Measurements from ENCODE around the gene JMJD1C.

The JMJD1C gene

DNA sequence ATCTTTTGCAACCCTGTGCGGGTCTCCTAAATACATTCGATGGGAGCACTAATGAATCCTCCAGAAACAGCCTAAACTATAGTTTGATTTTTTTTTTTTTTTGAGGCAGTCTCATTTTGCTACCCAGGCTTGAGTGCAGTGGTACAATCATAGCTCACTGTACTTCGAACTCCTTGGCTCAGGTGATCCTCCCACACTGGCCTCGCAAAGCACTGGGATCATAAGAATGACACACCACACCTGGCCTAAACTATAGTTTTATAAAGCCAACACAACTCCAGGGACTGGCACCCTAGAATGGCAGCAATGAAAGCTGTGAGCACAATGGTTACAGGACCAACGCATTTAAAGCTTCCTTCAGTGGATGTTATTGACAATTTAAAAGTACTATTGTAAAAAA lies 14.5 kb upstream of the JMJD1C start:
- DNase-seq: no peak

DNA sequence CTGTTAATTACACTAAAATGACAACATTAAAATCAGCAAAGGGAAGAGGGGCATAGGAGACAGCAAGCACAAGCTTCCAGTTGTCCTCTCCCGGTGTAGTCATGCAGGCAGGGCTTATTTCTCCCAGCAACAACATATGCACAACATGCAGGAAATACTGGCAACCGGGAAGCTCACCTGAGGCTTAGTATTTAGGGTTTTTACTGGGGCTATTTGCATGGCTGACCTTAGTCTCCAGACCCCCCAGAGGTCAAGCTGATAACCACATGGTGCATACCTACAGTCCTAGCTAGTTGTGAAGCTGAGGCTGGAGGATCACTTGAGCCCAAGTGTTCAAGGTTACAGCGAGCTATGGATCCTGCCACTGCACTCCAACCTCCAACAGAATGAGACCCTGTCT lies 12.8 kb upstream of the JMJD1C start:
- DNase-seq: no peak

DNA sequence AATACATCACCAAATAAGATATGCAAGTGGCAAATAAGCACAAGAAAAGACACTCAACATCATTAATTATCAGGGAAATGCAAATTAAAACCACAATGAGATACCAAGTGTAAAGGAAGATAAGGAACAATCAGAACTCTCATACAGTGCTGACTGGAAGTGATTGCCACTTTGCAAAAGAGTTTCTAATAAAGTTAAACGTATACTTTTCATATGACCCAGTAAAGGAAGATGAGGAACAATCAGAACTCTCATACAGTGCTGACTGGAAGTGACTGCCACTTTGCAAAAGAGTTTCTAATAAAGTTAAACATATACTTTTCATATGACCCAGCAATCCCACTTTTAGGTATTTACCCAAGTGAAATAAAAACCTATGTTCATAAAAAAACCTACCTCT lies 12.2 kb upstream of the JMJD1C start:
- no peak for DNase-seq

DNA sequence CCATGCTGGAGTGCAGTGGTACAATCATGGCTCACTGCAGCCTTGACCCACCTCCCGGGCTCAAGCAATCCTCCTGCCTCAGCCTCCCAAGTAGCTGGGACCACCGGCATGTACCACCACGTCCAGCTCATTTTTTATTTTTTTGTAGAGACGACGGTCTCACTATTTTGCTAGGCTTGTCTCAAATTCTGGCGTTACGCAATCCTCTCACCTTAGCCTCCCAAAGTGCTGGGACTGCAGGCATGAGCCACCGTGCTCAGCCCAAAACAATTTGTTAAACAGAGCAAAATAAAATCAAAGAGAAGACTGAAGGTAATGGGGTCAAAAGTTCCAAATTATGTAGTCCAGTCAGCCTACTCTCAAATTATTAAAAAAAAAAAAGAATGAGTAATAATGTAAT lies 8.7 kb upstream of the JMJD1C start:
- DNase-seq: no peak

DNA sequence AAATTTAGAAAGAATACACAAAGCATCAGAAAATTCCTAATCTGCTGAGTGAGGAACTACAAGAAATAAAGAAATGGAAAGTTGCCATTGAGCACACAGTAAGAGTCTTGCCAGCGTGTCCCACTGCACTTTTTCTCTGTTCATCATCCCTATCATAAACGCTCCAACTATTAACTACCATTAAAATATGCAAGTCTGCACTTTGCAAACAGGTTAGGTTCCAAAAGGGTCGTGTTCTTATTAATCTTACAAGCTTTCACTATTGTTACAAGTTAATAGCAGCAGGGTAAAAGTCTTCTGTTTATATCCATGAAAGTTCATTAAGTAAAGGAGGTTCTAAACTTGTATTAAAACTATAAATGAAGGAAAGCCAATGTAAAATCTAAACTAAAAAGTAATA lies 5.2 kb upstream of the JMJD1C start:
- no peak for DNase-seq

DNA sequence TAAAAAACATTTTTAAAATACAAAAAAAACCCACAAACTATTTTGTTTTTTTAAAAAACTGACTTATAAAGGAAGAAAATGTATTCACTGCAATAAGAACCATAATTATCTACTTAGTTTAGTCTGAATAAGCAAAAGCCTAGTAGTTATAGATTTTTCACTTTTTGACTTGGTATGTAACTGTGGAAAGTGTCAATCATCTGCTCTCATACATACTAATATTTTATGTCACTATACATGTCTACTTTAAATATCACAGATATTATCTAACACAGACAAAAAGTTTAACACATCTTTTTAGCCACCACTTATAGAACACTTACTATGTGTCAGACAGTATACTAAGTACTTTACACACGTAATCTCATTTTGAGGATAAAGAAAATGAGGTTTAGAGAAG lies 3.2 kb upstream of the JMJD1C start:
- no peak for DNase-seq

DNA sequence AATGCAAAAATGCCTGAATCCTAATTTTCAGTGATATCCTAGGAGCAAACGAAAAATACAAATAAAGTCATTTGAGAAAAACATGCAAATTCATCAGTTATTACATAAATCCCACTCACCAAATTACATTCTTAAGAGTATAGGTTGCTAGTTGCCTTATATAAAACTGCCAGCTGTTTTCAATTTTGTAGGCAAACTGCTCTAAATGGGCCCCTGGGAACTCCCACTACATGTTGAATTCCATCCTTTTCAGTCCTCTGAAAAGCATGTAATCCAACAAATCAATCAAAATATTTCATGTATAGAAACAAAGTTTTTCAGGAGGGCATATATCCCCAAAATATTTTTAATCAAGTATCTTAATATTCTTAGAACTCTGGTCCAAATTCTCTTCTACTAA lies 2.1 kb upstream of the JMJD1C start:
- no peak for DNase-seq

DNA sequence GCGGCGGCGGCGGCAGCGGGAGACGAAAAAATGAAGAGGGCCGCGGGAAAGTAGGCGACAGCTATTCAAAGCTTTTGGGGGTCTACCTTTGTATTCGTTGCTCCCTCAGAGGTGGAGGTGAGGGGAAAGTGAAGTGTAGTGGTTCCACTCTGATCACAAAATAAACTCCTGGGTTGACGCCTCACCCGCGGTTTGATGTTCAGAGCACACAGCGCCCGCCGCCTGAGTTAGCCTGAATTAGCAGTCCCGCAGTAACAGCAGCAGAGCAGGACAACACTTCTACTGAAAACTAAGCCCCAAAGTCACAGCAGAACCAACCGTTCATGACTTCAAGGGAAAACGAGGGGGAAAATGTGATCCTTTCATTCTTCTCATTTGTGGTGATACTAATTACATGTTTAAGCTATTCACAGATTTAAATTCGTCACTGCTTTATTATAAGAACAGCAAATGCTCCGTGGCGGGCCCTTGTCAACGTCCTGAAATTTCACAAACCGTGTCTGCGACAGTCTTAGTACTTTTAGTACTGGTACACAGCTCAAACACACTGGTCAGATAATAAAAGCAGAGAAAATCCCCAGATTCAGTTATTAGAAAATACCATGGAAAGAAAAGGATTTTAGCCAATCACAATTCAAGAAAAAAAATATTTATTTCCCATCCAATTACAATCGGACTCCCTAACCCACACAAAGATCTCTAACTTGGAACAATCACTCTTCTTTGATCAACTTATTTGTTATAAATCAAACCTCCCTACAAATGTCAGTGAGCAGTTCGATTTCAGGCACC lies 563 bp upstream of the JMJD1C start:
- DNase-seq: peak; percentile 22 to 23

DNA sequence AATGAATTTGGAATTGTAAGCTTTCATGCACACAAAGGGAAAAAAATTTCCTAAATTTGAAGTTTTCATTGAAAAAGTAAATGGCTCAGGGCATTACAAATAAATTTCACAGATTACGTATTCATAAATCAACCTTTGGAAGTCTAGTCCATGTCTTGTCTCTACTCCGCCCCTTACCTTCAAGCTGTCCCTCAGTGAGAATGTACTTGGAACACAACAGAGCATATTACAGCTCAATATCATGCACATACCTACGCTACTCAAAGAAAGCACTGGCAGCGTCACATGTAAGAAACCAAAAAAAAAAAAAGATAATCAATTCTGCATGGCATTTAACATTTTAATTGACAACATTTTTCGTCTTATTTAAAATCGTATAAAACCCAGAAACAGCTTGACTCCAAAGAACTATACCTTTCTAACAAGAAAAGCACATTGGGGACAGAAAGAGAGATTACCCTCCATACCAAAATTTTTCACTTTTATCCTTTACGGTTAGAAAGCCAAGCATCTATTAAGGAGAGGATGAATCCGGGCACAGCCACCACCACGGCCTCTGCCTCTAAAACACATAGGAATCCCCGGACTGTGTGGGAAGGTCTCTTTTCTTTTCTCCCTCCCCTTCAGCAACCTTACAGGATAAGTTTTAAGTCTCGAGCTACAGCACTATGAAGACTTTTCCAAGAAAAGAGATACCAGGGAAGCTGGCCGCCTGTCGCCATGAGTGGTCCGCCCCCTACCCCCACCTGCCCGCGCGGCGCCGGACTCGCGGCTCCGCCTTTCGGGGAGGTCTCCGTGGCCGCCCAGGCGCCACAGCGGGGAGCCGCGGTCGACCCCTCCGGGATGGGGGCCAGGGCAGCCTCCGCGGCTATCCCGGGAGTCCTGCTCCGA lies 1.1 kb downstream of the JMJD1C start:
- no peak for DNase-seq

DNA sequence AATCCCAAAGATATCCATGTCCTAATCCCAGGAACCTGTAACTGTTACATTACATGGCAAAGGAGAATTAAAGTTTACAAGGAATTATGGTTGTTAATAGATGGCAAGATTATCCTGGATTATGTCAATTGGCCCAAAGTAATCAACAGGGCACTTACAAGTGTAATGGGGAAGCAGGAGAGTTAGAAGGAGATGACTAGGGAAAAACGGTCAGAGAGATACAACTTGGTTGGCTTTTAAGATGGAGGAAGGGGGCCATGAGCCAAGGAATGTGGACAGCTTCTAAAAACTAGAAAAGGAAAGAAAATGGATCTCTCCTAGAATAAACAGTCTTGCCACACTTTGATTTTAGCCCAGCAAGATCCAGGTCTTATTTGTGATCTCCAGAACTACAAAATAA lies 3.3 kb downstream of the JMJD1C start:
- no peak for DNase-seq

DNA sequence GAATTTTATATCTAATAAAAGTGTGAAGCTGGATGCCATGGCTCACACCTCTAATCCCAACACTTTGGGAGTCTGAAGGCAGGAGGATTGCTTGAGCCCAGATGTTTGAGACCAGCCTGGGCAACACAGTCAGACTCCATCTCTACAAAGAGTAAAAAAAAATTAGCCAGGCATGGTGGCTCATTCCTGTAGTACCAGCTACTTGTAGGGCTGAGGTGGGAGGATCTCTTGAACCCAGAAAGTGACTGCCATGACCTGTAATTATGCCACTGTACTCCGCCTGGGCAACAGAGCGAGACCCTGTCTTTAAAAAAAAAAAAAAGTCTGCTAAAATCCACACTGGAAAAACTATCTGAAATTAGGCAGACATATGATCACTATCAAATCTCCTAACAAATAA lies 7.6 kb downstream of the JMJD1C start:
- no peak for DNase-seq

DNA sequence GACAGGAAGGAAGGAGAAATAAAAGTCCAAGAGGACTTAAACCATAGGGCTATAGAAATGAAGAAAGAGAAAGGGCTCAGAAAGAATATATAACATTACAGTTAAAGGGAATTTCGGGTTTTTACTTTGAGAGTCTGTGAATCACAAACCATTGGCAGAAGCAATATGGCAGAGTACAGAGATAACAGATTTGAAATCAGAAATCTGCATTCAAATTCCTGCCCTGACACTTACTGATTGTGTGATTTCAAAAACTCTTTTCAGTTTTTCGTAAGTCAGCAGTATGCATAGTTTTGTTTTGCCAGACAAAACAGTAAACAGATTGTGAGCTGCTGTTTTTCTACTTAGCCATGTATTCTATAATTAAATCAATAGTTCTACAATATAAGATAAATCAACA lies 8.2 kb downstream of the JMJD1C start:
- no peak for DNase-seq

DNA sequence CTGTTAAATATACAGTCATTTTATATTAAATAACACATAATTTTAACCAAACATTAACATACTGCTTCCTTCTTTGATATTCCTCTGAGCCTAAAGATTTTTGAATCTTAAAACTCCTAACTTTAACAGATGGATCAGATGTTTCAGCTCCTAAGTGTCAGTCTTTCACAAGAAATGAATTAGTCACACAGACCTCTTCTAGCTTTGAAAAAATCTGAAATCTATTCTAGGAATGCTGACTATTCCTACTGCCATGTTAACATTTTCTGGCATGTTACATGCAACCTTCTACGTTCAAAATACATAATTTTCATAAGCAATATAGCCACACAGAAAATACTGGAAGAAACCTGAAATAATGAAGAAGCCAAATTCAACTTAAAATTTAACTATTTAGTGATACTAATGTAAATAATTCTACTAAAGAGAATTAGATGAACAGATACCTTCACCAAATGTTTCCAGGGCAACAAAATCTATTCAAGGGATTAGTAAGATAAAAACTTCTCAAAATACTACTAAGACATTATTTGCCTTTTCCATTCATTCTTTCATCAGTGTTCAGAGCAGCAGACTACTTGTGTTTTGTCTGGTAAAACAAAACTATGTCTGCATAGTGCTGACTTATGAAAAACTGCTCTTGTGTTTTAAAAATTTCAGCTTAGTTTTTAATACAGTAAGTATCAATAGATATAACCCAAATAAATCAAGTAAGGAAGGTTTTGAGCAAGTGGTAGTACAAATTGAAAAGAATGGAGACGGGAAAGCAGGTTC lies 9.2 kb downstream of the JMJD1C start:
- no peak for DNase-seq

DNA sequence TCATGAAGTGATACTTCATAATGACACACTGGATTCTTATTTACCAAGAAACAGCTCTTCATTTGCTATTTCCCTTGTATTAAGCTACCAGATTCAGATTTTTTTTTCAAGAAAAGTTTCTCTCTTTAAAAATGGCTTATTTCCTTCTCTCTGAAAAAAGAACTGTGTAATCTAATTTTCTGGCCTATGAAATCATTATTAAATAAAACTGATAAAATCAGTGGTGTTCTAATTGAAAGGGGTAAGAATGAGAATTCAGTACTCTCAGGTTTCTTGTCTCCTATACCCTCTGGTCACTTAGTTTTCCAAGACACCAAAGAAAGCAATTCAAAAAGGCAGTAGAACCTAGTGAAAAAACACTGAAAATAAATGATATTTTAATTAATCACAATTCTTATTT lies 10.3 kb downstream of the JMJD1C start:
- DNase-seq: no peak

DNA sequence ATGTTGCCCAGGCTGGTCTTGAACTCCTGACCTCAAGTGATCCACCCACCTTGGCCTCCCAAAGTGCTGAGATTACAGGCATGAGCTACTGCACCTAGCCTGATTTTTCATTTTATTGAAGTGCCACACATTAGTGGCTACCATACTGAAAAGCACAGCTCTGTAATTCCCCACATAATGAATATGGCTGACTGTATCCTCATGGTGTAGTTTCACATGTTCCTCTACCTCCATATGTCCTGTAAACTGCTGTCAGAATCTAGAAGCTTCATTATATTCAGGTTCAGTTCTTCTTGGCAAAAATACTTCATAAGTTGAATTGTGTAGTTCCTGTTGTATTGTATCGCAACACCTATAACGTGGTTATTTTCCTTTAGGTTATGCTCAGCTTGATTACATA lies 11.1 kb downstream of the JMJD1C start:
- no peak for DNase-seq

DNA sequence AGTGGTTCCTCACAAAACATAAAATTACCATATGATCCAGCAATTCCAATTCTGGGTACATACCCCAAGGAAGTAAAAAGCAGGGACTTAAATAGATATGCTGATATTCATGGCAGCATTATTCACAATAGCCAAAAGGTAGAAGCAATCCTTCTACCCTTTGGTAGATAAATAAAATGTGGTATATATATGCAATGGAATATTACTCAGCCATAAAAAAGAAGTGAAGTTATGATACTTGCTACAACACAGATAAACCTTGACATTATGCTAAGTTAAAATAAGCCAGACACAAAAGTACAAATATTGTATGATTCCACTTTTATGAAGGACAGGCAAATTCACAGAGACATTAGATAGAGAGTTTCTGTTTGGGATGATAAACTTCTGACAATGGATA lies 13.3 kb downstream of the JMJD1C start:
- DNase-seq: no peak

DNA sequence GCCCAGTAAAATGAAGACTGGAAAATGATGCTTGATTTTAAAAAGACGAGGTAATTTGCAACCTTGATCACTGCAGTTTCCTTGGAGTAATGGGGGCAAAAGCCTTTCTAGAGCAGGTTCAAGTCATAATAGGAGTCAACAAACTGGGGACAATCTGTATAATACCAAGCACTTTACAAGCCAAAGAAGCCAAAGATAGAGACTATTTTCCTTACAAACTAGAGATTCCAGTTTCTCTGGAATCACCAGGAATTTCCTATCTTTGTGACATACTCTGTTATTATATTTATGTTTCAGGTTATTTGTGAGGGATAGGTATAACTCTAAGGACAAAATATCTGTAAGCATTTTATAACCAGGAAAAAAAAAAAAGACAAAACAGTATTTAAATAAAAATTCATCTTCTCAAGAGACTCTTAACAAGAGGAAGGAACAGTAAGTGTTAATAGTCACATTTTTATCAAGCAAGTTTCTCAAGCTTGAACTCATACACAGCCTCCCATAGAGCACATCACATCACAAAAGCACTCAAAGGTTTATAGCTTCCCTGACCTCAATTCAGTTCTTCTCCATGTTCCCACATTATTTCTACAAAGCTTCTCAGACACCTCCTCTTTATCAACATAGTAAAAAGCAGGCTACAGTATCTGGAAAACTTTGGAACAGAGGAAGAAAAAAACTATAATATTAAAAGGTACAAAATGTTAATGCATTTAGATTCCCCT lies 18.9 kb downstream of the JMJD1C start:
- DNase-seq: no peak

DNA sequence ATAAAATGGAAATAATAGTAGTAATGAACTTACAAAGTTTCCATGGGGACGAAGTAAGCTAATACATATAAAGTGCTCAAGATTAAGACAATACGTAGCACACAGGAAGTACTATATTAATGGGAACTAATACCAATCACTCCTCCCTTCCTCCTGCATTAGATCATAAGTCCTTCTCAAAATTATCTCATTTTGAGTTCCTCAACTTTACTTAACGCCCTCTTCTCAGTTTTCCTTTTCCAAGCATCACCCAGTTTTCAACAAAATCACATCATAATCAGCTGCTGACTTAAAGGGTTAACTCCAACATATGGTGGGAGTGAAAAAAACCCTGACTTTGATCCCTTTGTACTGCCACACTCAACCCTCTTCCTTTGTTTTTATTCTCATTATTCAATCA lies 24.4 kb downstream of the JMJD1C start:
- DNase-seq: no peak

DNA sequence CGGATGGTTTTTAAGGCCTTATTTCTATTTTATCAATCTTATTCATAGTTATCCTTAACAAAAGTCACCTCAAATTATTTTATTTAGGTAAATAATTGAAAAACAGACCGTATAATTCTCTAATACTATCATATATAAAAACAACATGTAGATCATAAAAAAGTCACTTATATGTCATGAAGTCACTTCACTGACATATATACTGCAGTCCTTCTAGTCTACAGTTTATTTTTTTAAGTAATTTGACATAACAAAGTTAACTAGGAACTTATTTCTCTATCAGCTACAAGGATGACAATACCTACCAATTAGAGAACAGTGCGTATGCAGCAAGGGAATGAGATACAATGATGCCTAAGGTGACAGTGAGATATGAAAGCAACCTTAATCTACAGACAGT lies 26.2 kb downstream of the JMJD1C start:
- DNase-seq: no peak

DNA sequence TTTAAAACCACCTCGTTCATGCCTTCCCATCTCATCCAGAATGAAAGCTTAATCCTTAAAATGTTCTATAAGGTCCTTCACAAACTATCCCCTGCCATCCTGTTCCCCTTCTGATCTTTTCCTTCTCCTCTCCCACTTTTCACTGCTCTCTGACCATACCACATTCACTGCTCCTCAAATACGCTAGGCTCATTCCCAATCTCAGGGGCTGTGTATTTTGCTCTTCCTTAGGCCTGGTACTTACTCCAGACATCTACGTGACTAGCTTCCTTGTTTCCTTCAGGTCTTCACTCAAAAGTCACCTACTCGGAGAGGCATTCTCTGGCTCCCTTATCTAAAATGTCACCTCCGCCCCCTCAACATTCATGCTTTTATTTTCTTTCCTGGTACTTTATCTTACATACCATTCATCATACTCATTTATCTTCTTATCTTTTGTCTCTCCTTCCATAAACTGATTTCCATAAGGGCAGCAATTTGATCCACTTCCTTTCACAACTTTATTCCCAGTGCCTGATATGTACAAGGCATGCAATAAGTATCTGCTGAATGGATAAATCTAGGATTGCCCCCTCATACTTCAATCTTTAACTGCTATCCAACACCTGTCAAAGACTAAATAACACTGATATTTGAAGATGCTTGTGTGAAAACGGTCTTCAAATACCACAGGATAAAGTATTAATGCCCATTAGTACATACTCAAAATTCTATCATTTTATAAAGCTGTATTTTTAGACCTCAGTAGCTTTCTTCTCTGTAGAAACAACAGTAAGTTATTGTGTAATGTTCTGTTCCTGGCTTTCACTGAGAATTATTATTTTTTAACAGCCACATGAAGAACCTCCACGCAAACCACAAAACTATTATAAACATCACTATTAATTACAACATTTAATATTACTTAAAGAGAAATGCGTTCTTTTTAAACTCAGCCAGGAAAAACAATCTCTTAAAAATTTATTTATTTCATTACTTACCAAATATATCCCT lies 27.0 kb downstream of the JMJD1C start:
- no peak for DNase-seq

DNA sequence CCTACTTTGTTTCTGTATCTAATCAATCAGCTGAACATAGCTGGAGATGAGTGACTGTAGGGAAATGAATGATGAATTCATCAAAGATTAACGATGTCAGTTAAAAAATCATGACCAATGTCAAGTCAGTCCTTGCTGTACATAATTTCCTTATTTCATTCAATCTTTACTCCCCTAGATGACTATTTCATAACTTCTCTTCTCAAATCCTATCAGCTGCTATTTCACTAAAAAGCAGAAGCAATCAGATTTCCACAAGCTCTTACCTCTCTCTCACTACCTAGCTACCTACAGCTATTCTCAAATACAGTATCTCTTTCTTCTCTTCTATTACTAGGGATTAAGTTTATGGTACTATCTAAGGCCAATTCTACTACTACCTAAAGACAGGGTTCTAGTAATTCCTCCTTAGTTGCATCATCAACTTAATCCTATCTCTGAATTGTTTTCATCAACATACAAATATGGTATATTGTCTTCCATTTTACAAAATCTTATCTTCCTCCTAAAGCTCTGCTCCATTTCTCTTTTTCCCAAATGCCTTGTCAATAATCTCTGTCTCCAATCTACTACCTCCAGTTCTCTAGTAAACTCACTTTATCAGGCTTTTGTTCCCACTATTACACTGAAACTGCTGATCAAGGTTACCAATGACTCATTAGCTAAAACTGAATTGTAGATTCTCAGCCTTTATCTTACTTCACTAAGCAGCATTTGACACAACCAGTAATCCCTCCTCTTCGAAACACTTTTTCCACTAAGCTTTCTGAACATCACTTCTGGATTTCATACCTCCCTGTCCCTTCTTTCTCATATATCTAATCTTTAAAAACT lies 28.4 kb downstream of the JMJD1C start:
- DNase-seq: no peak
